ENCODE measurements around the gene FIBP. TPM values are rescaled to one million over a fixed set of nuclear protein-coding genes. Genes with fewer than 3 reads are reported as not detected.

Gene FIBP
- total RNA-seq, 1 donor from 2014 or later = 144 TPM

DNA sequence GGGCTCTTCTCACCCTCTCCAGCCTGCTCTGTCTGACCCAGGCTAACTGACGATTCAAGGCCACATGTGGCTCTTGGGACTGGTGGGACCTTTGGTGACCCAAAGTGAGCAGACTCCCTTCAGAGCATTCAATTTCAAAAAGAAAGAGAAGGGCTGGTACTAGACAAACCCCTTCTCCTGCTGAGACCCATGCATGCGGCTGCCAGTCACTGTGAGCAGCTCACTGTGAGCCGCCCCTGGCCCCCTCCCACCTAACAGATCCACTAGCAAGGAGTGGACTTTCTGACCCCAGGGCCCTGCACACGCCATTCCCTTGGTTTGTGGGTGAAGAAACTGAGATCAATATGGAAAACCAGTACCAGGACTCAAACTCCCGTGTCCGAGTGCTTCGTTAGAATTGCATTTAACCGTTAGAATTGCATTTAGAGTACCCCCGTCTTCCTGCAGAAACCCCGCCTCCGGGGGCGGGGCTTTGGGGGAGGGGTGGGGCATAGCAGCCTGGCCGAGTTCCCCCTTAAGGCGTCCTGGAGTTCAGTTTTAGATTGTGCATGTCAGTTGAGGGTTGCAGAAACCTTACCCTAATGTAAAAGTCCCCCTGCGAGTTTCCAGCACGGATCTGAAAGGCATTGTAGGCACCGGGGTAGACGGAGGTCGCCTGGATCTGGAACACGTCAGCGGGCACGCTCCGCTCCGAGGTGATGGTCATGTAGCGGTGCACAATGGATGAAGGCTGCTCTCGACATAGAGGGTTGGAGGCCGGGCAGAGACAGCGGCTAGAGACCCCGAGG is 20.8 kb downstream of the FIBP start:
- TF ChIP-seq CTCF (IDR thresholded peaks at IDR 0.05; ENCODE audit: insufficient read depth, low read length, poor library complexity, severe bottlenecking) = no peak
- H3K36me3 ChIP-seq (ENCODE audit: control insufficient read depth, insufficient read depth, low read length) = peaks cover 6% of the 10 kb centered on the region

GRCh38 chr11:65866509-65867283 is 21.6 kb downstream of the FIBP start:
- Histone ChIP-seq H3K27me3 (ENCODE audit: control insufficient read depth, insufficient read depth, low read length) (no peaks in the 10 kb centered on the region), H3K36me3 (ENCODE audit: control insufficient read depth, insufficient read depth, low read length) (peaks cover 6% of the 10 kb centered on the region), H3K4me3 (ENCODE audit: low read depth, low read length) (no peak overlapping the region)
- TF ChIP-seq CTCF (IDR thresholded peaks at IDR 0.05; ENCODE audit: insufficient read depth, low read length, poor library complexity, severe bottlenecking) = no peak
- DNase-seq (ENCODE audit: low read depth) = no peak

More for the DNA sequence above, 20.8 kb downstream of the FIBP start:
- DNase-seq (ENCODE audit: low read depth) = no peak
- no peak overlapping the region for H3K4me3 ChIP-seq (ENCODE audit: low read depth, low read length)
- no peaks in the 10 kb centered on the region for H3K27me3 ChIP-seq (ENCODE audit: control insufficient read depth, insufficient read depth, low read length)

- TF ChIP-seq CTCF (IDR thresholded peaks at IDR 0.05; ENCODE audit: insufficient read depth, low read length, poor library complexity, severe bottlenecking) = no peak
- no peak for DNase-seq (ENCODE audit: low read depth)
- Histone ChIP-seq H3K27me3 (ENCODE audit: control insufficient read depth, insufficient read depth, low read length) (no peaks in the 10 kb centered on the region), H3K4me3 (ENCODE audit: low read depth, low read length) (no peak overlapping the region), H3K36me3 (ENCODE audit: control insufficient read depth, insufficient read depth, low read length) (peaks cover 6% of the 10 kb centered on the region)
These were observed 22.6 kb downstream of the FIBP start for GRCh38 chr11:65865550-65866172.

- H3K4me3 ChIP-seq (ENCODE audit: low read depth, low read length) = no peak overlapping the region
- TF ChIP-seq CTCF (IDR thresholded peaks at IDR 0.05; ENCODE audit: insufficient read depth, low read length, poor library complexity, severe bottlenecking) = no peak
- H3K27me3 ChIP-seq (ENCODE audit: control insufficient read depth, insufficient read depth, low read length) = no peaks in the 10 kb centered on the region
- H3K36me3 ChIP-seq (ENCODE audit: control insufficient read depth, insufficient read depth, low read length) = peaks cover 6% of the 10 kb centered on the region
- DNase-seq (ENCODE audit: low read depth) = no peak
These were observed 23.4 kb downstream of the FIBP start for GRCh38 chr11:65864706-65865471.

GRCh38 chr11:65863889-65864705 is 24.2 kb downstream of the FIBP start:
- H3K4me3 ChIP-seq (ENCODE audit: low read depth, low read length) = no peak overlapping the region
- no peak for DNase-seq (ENCODE audit: low read depth)
- no peaks in the 10 kb centered on the region for H3K27me3 ChIP-seq (ENCODE audit: control insufficient read depth, insufficient read depth, low read length)
- no peak for TF ChIP-seq CTCF (IDR thresholded peaks at IDR 0.05; ENCODE audit: insufficient read depth, low read length, poor library complexity, severe bottlenecking)
- peaks cover 2% of the 10 kb centered on the region for H3K36me3 ChIP-seq (ENCODE audit: control insufficient read depth, insufficient read depth, low read length)
